Fibroblast of mammary gland (primary cell): ENCODE results near the gene ABCB4.

ENCODE experiments used
- DNase-seq: peaks from one replicate; pipeline ENCODE4 v3.0.0-alpha.2; 2010; ENCODE audit warnings: low read depth
- H3K4me3 ChIP-seq: 2 replicates; pipeline ENCODE4 v1.5.1; 2011; ENCODE audit warnings: low read depth, mild to moderate bottlenecking, low read length, moderate library complexity; ENCODE audit not compliant: control insufficient read depth
- TF ChIP-seq, protein P1 (sequence below): conservative IDR thresholded peaks from 2 replicates; pipeline ENCODE4 v1.5.1; 2011; ENCODE audit warnings: low read depth, low read length, inconsistent platforms; ENCODE audit not compliant: control insufficient read depth, insufficient read depth

The ABCB4 gene

DNA sequence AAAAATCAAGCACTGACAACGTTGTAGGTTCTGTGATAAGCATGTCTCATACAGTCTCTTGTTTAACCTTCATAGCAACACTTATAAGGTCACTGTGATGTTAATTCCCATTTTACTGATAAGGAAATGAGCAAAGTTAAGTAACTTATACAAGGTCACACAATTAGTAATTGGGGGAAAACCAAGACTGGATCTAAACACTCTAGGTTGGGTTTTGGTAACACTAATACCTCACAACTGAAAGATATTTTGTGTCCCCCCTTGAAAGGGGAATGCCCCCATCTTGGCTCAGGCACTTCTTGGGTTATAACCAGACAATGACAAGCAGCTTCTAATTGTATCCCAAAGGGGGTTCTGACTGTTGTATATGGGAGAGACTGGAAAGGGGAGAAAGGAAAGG lies 36.0 kb upstream of the ABCB4 start:
- no peak overlapping the region for H3K4me3 ChIP-seq
- TF ChIP-seq, protein P1, sequence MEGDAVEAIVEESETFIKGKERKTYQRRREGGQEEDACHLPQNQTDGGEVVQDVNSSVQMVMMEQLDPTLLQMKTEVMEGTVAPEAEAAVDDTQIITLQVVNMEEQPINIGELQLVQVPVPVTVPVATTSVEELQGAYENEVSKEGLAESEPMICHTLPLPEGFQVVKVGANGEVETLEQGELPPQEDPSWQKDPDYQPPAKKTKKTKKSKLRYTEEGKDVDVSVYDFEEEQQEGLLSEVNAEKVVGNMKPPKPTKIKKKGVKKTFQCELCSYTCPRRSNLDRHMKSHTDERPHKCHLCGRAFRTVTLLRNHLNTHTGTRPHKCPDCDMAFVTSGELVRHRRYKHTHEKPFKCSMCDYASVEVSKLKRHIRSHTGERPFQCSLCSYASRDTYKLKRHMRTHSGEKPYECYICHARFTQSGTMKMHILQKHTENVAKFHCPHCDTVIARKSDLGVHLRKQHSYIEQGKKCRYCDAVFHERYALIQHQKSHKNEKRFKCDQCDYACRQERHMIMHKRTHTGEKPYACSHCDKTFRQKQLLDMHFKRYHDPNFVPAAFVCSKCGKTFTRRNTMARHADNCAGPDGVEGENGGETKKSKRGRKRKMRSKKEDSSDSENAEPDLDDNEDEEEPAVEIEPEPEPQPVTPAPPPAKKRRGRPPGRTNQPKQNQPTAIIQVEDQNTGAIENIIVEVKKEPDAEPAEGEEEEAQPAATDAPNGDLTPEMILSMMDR = no peak
- no peak for DNase-seq

DNA sequence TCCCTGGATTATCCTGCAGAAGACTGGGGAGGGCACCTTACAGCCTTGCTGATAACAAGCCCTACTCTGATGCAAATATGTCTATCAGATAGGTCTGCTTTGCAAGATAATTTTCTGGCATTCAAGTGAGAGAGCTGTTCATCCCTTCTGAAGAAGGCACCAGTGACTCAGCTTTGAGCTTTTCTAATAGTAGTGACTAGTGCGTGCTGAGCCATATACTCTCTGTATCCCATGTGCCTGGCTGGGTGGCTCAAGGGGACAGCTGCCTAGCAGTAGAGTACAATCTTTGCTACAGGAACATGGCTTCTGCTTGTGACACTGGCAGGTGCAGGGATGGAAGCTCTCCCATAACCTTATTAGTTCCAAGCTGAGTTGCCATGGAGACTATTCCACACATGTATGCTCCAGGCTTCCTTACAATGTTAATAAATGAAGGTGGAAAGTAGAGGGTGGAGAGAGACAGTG lies 35.0 kb upstream of the ABCB4 start:
- TF ChIP-seq, protein P1 = no peak
- no peak for DNase-seq
- H3K4me3 ChIP-seq = no peak overlapping the region

DNA sequence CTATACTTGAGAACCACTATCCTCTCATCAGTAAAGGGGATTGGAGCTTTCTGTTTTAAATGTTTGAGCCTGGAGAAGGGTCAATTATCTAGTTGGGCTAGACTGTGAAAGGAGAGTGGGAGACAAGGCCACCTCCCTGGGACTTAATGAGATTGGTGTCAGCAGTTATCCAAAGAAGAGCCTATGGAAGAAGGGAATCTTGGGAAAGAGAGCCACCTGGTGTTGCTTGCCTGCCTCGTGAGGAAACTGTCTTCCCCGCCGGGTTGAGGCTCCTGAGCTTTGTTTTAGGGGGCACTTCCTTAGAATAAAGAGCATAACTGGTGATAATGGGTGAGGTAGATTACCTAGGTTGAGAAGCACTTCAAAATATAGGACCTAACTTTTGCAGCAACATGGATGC lies 32.0 kb upstream of the ABCB4 start:
- no peak overlapping the region for H3K4me3 ChIP-seq
- TF ChIP-seq, protein P1 = no peak
- DNase-seq = no peak

DNA sequence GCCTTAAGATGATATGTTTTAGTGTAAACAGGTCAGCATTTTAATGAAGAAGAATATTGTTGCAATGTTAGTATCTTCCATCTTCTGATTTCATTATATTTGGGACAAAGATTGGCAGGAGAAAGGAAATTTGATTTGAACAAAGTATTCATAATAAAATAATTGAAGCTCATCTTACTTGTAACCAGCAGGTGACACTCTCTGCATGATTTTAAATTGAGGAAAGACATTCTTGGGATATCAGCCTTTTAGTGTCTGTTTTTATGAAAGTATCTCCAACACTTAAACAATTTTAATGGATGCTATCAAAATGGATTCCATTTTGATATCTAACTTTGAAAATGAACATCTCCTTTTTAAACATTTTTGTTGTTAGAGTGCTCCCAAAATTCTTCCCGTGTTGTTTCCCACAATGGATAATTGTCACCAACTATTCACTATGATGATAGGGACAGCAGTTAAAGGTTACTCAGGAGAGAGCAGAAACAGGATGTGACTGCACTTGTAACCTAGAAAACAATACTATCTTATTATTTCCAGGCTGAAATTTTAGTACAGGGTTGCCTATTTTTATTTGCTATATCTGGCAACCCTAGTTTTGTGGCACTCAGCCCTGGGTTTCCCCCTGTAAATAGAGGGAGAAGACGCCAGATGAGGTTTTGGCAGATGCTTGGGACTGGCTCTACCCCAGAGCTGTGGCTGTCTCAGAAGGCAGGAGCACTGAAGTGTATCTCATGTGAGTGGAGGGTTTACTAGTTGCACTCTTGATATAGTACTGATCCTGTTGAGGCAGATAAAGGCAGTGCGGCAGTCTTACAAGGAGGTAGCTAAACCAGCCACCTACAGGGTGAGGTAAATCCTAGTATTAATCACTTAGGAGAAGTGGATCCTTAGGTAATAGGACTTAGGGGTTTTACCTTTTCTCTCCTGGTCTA lies 31.0 kb upstream of the ABCB4 start:
- TF ChIP-seq, protein P1 = peak; percentile 30
- DNase-seq = peak; percentile 34
- H3K4me3 ChIP-seq = no peak overlapping the region

DNA sequence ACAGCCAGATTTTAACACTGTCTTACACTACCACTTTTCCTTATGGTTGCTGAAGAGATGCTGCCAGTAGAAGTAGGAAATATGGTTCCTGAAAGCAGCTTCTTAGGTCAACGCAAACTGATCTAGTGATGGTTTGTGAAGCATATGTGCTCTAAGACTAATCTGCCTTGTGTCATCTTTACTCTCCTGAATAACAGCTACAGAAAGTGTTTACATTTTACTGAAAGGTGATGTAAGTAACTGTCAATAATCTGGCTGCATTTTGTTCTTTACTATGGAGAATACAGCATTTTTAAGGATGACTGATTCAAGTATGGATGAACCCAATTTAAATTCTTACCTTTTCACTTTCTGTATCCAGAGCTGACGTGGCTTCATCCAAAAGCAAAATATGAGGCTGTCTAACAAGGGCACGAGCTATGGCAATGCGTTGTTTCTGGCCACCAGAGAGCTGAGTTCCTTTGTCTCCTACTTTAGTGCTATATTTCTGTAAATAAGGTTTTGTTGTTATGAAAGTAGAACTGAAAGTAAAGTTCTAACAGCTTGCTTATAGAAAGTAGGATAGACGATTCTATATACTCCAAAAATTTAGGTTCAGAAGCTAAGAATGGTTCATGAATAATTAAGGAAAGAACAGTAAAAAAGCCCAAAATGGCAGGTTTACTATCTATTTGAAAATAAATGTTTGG lies 30.2 kb upstream of the ABCB4 start:
- TF ChIP-seq, protein P1 = no peak
- DNase-seq = no peak
- no peak overlapping the region for H3K4me3 ChIP-seq

DNA sequence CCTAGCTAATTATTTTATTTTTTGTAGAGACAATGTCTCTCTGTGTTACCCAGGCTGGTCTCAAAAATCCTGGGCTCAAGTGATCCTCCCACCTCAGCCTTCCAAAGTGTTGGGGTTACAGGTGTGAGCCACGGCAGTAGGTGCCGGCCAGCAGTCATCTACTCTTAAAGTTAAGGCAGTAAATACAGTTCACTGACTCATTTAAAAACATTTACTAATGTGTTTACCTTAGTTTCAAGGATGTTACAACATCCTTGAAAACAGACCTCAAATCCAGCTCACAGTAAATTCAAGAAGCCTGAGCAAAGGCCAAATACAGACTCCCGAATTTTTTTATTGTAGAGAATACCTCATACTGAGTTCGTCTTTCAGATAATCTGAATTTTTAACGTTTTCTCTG lies 29.6 kb upstream of the ABCB4 start:
- H3K4me3 ChIP-seq = no peak overlapping the region
- TF ChIP-seq, protein P1 = no peak
- DNase-seq = no peak
